Cardiac muscle cell (in vitro differentiated cells and primary cell): ENCODE results near the gene GRP. TPM values are rescaled to one million over a fixed set of nuclear protein-coding genes. Genes with fewer than 3 reads are reported as not detected.

Experiments used
- DNase-seq, 2 donors: peaks; one replicate each; pipeline versions ENCODE4 v3.0.0 to v3.0.0-alpha.2; 2010 to 2017; ENCODE audit warnings: low read depth in 1 of 2, low spot score in 1 of 2
- H3K27ac ChIP-seq: fragments of 200-600 bp; sonication (generic); 2 replicates; pipeline ENCODE4 v1.5.1; 2016
- H3K27me3 ChIP-seq: fragments of 200-600 bp; sonication (generic); 2 replicates; pipeline ENCODE4 v1.6.0; 2016; ENCODE audit warnings: control low read depth
- H3K36me3 ChIP-seq: fragments of 200-600 bp; sonication (generic); 2 replicates; pipeline ENCODE4 v1.5.1; 2016; ENCODE audit warnings: control low read depth
- H3K4me1 ChIP-seq: fragments of 200-600 bp; sonication (generic); 2 replicates; pipeline ENCODE4 v1.8.1; 2017; ENCODE audit warnings: low read depth, mild to moderate bottlenecking, mixed run types
- H3K4me3 ChIP-seq: fragments of 200-600 bp; sonication (generic); 2 replicates; pipeline ENCODE4 v1.5.1; 2016; ENCODE audit warnings: mild to moderate bottlenecking
- H3K9me3 ChIP-seq: fragments of 200-600 bp; sonication (generic); 2 replicates; pipeline ENCODE4 v1.5.1; 2017; ENCODE audit warnings: low read depth, mild to moderate bottlenecking, control low read depth
- CTCF ChIP-seq: IDR thresholded peaks from 2 replicates; pipeline ENCODE4 v1.5.1; 2012; ENCODE audit warnings: low read depth, mild to moderate bottlenecking, low read length
- polyA plus RNA-seq: library from polyadenylated mRNA; unstranded; fragments of >200 nt; fragmentation: Nextera tagmentation; extraction: Ambion mirVana; gene quantifications from 2 replicates; pipeline ENCODE4 v1.2.1, GENCODE V29; 2016
- total RNA-seq: library from RNA; depleted of rRNA; stranded (reverse); fragments of >200 nt; gene quantifications from 2 replicates; pipeline ENCODE4 v1.2.3, GENCODE V29; 2016

Gene GRP
- total and polyA plus RNA-seq, 2 experiments from 2014 or later, result 1.2 TPM; not detected in 1

GRCh38 chr18:59273759-59274532, 54.0 kb downstream of the GRP start:
- Histone ChIP-seq H3K9me3 (no peaks in the 10 kb centered on the region), H3K27me3 (peaks cover 100% of the 10 kb centered on the region), H3K36me3 (no peaks in the 10 kb centered on the region), H3K4me3 (peak overlapping the region; percentile 6), H3K4me1 (no peaks in the 10 kb centered on the region), H3K27ac (no peak overlapping the region)
- no peak for TF ChIP-seq CTCF
- peak in 1 of 2 donors; percentile 36 for DNase-seq

- peaks cover 100% of the 10 kb centered on the region for H3K27me3 ChIP-seq
- no peaks in the 10 kb centered on the region for H3K4me1 ChIP-seq
- H3K4me3 ChIP-seq, result no peak overlapping the region
Observed at GRCh38 chr18:59274533-59274928, 54.6 kb downstream of the GRP start.

GRCh38 chr18:59275406-59275949, 55.5 kb downstream of the GRP start:
- no peak for TF ChIP-seq CTCF
- DNase-seq, result no peak
- Histone ChIP-seq H3K9me3 (no peaks in the 10 kb centered on the region), H3K27me3 (peaks cover 100% of the 10 kb centered on the region), H3K27ac (no peak overlapping the region), H3K36me3 (no peaks in the 10 kb centered on the region), H3K4me1 (no peaks in the 10 kb centered on the region), H3K4me3 (no peak overlapping the region)

More at GRCh38 chr18:59274533-59274928, 54.6 kb downstream of the GRP start:
- no peaks in the 10 kb centered on the region for H3K9me3 ChIP-seq
- no peak for TF ChIP-seq CTCF
- H3K27ac ChIP-seq, result no peak overlapping the region
- no peak for DNase-seq
- no peaks in the 10 kb centered on the region for H3K36me3 ChIP-seq

GRCh38 chr18:59276047-59276446, 56.1 kb downstream of the GRP start:
- Histone ChIP-seq H3K27me3 (peaks cover 100% of the 10 kb centered on the region), H3K4me1 (no peaks in the 10 kb centered on the region), H3K9me3 (no peaks in the 10 kb centered on the region), H3K36me3 (no peaks in the 10 kb centered on the region), H3K27ac (no peak overlapping the region), H3K4me3 (no peak overlapping the region)
- TF ChIP-seq CTCF, result no peak
- DNase-seq, result no peak

- H3K4me3 ChIP-seq, result no peak overlapping the region
- no peak for DNase-seq
- H3K9me3 ChIP-seq, result no peaks in the 10 kb centered on the region
- no peak overlapping the region for H3K27ac ChIP-seq
- H3K36me3 ChIP-seq, result no peaks in the 10 kb centered on the region
- peaks cover 100% of the 10 kb centered on the region for H3K27me3 ChIP-seq
- no peaks in the 10 kb centered on the region for H3K4me1 ChIP-seq
- no peak for TF ChIP-seq CTCF
Observed at GRCh38 chr18:59278793-59279192, 58.8 kb downstream of the GRP start.
